GM12878 (cell line): ENCODE measurements around the gene OR13H1.
"Not testable (repeated sequence)": the region's sequence is repeated elsewhere in the genome, so short reads cannot be mapped to it uniquely, and the experiment has no call there.

Experiments used
- POU2F2 ChIP-seq: IDR thresholded peaks from 3 replicates; pipeline ENCODE4 v1.6.1; 2011; ENCODE audit warnings: low read depth, mild to moderate bottlenecking, low read length, borderline replicate concordance
- YY1 ChIP-seq: IDR thresholded peaks from 2 replicates; pipeline ENCODE4 v1.6.1; 2011; ENCODE audit warnings: low read depth, mild to moderate bottlenecking, low read length
- TF ChIP-seq, protein P1 (sequence below): fragments of 450-650 bp; formaldehyde crosslinking; IDR thresholded peaks from 2 replicates; pipeline ENCODE4 v1.4.0; 2022; ENCODE audit warnings: mild to moderate bottlenecking, moderate library complexity
- TF ChIP-seq, protein P2 (sequence below): IDR thresholded peaks from 2 replicates; pipeline ENCODE4 v1.6.1; 2011; ENCODE audit warnings: borderline replicate concordance, low read depth, mild to moderate bottlenecking, moderate library complexity, low read length; ENCODE audit not compliant: insufficient read depth, poor library complexity, severe bottlenecking

DNA sequence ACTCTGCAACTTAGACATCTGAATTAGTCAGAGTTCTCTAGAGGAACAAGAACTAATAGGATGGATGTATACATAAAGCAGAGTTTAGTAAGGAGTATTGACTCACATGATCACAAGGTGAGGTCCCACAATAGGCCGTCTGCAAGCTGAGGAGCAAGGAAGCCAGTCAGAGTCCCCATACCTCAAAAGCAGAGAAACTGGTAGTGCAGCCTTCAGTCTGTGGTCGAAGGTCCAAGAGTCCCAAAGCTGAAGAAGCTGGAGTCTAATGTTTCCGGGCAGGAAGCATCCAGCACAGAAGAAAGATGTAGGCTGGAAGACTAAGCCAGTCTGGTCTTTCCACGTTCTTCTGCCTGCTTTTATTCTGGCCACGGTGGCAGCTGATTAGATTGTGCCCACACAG lies 42.3 kb upstream of the OR13H1 start:
- TF ChIP-seq, protein P1, sequence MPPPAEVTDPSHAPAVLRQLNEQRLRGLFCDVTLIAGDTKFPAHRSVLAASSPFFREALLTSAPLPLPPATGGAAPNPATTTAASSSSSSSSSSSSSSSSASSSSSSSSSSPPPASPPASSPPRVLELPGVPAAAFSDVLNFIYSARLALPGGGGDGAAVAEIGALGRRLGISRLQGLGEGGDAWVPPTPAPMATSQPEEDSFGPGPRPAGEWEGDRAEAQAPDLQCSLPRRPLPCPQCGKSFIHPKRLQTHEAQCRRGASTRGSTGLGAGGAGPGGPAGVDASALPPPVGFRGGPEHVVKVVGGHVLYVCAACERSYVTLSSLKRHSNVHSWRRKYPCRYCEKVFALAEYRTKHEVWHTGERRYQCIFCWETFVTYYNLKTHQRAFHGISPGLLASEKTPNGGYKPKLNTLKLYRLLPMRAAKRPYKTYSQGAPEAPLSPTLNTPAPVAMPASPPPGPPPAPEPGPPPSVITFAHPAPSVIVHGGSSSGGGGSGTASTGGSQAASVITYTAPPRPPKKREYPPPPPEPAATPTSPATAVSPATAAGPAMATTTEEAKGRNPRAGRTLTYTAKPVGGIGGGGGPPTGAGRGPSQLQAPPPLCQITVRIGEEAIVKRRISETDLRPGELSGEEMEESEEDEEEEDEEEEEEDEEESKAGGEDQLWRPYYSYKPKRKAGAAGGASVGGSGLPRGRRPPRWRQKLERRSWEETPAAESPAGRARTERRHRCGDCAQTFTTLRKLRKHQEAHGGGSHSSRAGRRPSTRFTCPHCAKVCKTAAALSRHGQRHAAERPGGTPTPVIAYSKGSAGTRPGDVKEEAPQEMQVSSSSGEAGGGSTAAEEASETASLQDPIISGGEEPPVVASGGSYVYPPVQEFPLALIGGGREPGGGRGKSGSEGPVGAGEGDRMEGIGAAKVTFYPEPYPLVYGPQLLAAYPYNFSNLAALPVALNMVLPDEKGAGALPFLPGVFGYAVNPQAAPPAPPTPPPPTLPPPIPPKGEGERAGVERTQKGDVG (CRISPR knock-in tag) = not testable (repeated sequence)
- TF ChIP-seq, protein P2, sequence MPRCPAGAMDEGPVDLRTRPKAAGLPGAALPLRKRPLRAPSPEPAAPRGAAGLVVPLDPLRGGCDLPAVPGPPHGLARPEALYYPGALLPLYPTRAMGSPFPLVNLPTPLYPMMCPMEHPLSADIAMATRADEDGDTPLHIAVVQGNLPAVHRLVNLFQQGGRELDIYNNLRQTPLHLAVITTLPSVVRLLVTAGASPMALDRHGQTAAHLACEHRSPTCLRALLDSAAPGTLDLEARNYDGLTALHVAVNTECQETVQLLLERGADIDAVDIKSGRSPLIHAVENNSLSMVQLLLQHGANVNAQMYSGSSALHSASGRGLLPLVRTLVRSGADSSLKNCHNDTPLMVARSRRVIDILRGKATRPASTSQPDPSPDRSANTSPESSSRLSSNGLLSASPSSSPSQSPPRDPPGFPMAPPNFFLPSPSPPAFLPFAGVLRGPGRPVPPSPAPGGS = not testable (repeated sequence)
- TF ChIP-seq POU2F2, YY1: not testable (repeated sequence)
